Right lobe of liver (tissue), 4 donors: Measurements from ENCODE around the gene KHNYN.

Experiments
- POLR2A ChIP-seq: fragments of 450-650 bp; IDR thresholded peaks from one replicate; pipeline ENCODE4 v1.6.1; 2017; ENCODE audit warnings: antibody characterized with exemption, mild to moderate bottlenecking
- TF ChIP-seq, protein P1 (sequence below), 4 donors: fragments of 200-600 bp in 3 of 4; fragments of 450-650 bp in 1 of 4; IDR thresholded peaks; one replicate each; pipeline versions ENCODE4 v1.5.1 to v1.8.0; 2016 to 2022; ENCODE audit warnings: antibody characterized with exemption in 4 of 4, mild to moderate bottlenecking in 2 of 4
- donor health status: DM: no; HTN: no; CAD: no.
- donor health status: DM: no; HTN: no; CAD: no.
- donor health status: DM: no; HTN: yes; CAD: no.

DNA sequence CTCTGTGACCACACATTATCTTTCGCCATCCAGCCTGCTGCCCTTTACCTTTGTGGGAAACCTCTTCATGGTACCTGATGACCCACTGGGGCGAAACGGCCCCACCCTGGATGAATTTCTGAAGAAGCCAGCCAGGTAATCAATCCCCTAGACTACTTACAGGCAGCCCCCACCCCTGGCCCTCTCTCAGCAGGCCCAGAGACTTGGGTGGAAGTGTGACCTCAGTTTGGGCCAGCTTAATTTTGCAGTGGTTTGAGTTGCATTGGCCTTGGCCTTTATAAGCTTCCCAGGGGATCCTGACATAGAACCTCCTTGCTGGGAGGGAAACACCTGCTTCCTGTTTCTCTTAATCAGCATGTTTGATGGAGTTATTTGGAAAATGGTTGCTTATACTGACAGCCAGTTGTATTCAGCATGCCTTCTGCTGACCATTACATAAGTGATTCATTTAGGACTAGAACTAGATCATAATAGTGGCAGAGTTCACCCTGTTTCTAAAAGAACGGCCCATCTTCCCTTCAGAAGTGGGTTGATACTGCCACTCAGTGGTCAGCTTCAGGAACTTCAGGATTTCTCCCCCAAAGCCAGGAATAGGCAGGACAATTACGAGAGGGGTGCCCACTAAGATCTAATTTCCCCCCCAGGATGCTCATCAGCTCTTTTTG lies 6.7 kb downstream of the KHNYN start:
- no peak for TF ChIP-seq POLR2A
- TF ChIP-seq, protein P1, sequence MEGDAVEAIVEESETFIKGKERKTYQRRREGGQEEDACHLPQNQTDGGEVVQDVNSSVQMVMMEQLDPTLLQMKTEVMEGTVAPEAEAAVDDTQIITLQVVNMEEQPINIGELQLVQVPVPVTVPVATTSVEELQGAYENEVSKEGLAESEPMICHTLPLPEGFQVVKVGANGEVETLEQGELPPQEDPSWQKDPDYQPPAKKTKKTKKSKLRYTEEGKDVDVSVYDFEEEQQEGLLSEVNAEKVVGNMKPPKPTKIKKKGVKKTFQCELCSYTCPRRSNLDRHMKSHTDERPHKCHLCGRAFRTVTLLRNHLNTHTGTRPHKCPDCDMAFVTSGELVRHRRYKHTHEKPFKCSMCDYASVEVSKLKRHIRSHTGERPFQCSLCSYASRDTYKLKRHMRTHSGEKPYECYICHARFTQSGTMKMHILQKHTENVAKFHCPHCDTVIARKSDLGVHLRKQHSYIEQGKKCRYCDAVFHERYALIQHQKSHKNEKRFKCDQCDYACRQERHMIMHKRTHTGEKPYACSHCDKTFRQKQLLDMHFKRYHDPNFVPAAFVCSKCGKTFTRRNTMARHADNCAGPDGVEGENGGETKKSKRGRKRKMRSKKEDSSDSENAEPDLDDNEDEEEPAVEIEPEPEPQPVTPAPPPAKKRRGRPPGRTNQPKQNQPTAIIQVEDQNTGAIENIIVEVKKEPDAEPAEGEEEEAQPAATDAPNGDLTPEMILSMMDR (IDR thresholded peaks at IDR 0.05): peak; percentile 70 to 90 (median 78)
